HAP-1 (cell line): ENCODE data around the gene RPL6.
"Not testable (repeated sequence)": the region's sequence is repeated elsewhere in the genome, so short reads cannot be mapped to it uniquely, and the experiment has no call there.

Experiments used
- DNase-seq, 2 experiments: peaks; one replicate each; pipeline ENCODE4 v3.0.0-alpha.2; 2016 to 2020; ENCODE audit warnings: low spot score in 2 of 2
- H3K27me3 ChIP-seq: fragments of 250-450 bp; sonication (Bioruptor Pico); 2 replicates; pipeline ENCODE4 v1.5.1; 2020; ENCODE audit warnings: low read depth, mild to moderate bottlenecking, moderate library complexity
- H3K36me3 ChIP-seq: fragments of 250-450 bp; sonication (Bioruptor Pico); replicated peaks from 2 replicates; pipeline ENCODE4 v1.5.1; 2020; ENCODE audit warnings: mild to moderate bottlenecking
- H3K4me1 ChIP-seq: fragments of 250-450 bp; sonication (Bioruptor Pico); 2 replicates; pipeline ENCODE4 v1.5.1; 2020; ENCODE audit warnings: mild to moderate bottlenecking
- H3K4me3 ChIP-seq: fragments of 250-450 bp; sonication (Bioruptor Pico); 2 replicates; pipeline ENCODE4 v1.5.1; 2020; ENCODE audit warnings: mild to moderate bottlenecking, moderate library complexity
- H3K9me3 ChIP-seq: fragments of 250-450 bp; sonication (Bioruptor Pico); 2 replicates; pipeline ENCODE4 v1.5.1; 2020; ENCODE audit warnings: mild to moderate bottlenecking, moderate library complexity
- in situ Hi-C: fragments of 300-500 bp; cut with MboI; formaldehyde crosslinking; loops from 3 replicates; pipeline ENCODE4 v1.14.3; 2020; ENCODE audit warnings: low sequenced_read_pairs, inconsistent platforms, mixed read lengths

RPL6 gene

GRCh38 chr12:112431965-112432364, 22.6 kb upstream of the RPL6 start:
- H3K4me1 ChIP-seq, result no peaks in the 10 kb centered on the region
- H3K4me3 ChIP-seq, result no peak overlapping the region
- no peaks in the 10 kb centered on the region for H3K9me3 ChIP-seq
- no peak for DNase-seq
- in situ Hi-C loops, result no loop called here
- no peaks in the 10 kb centered on the region for H3K27me3 ChIP-seq
- 0 out of 2 replicates have a peak, but pooled peaks cover 3% of the 10 kb centered on the region for H3K36me3 ChIP-seq

- Histone ChIP-seq H3K36me3 (0 out of 2 replicates have a peak, but pooled peaks cover 4% of the 10 kb centered on the region), H3K4me3 (no peak overlapping the region), H3K9me3 (no peaks in the 10 kb centered on the region), H3K4me1 (no peaks in the 10 kb centered on the region), H3K27me3 (no peaks in the 10 kb centered on the region)
- in situ Hi-C loops, result no loop called here
- DNase-seq, result no peak
Measured at GRCh38 chr12:112430929-112431328, 21.5 kb upstream of the RPL6 start.

- Histone ChIP-seq H3K27me3 (no peaks in the 10 kb centered on the region), H3K36me3 (0 out of 2 replicates have a peak, but pooled peaks cover 6% of the 10 kb centered on the region), H3K9me3 (no peaks in the 10 kb centered on the region), H3K4me1 (no peaks in the 10 kb centered on the region), H3K4me3 (no peak overlapping the region)
- in situ Hi-C loops, result no loop called here
- no peak for DNase-seq
Measured at GRCh38 chr12:112427760-112428159, 18.4 kb upstream of the RPL6 start.

- no peaks in the 10 kb centered on the region for H3K9me3 ChIP-seq
- no peaks in the 10 kb centered on the region for H3K27me3 ChIP-seq
- DNase-seq, result no peak
- H3K4me1 ChIP-seq, result peaks cover 5% of the 10 kb centered on the region
- in situ Hi-C loops, result no loop called here
- H3K4me3 ChIP-seq, result no peak overlapping the region
- H3K36me3 ChIP-seq, result peaks cover 6% of the 10 kb centered on the region; the same call in 1 of the 2 replicates
Measured at GRCh38 chr12:112425582-112426382, 16.4 kb upstream of the RPL6 start.

GRCh38 chr12:112424126-112424525, 14.7 kb upstream of the RPL6 start:
- DNase-seq, result no peak
- peaks cover 8% of the 10 kb centered on the region for H3K36me3 ChIP-seq
- in situ Hi-C loops, result no loop called here
- peaks cover 12% of the 10 kb centered on the region for H3K4me1 ChIP-seq
- no peak overlapping the region for H3K4me3 ChIP-seq
- no peaks in the 10 kb centered on the region for H3K27me3 ChIP-seq
- H3K9me3 ChIP-seq, result no peaks in the 10 kb centered on the region

- peaks cover 7% of the 10 kb centered on the region for H3K36me3 ChIP-seq
- peaks cover 17% of the 10 kb centered on the region for H3K4me1 ChIP-seq
- in situ Hi-C loops, result no loop called here
- H3K9me3 ChIP-seq, result no peaks in the 10 kb centered on the region
- H3K4me3 ChIP-seq, result no peak overlapping the region
- no peaks in the 10 kb centered on the region for H3K27me3 ChIP-seq
- no peak for DNase-seq
Measured at GRCh38 chr12:112422531-112422930, 13.1 kb upstream of the RPL6 start.

GRCh38 chr12:112421363-112421762, 12.0 kb upstream of the RPL6 start:
- in situ Hi-C loops, result no loop called here
- Histone ChIP-seq H3K9me3 (no peaks in the 10 kb centered on the region), H3K27me3 (no peaks in the 10 kb centered on the region), H3K36me3 (peaks cover 7% of the 10 kb centered on the region), H3K4me3 (no peak overlapping the region), H3K4me1 (peaks cover 17% of the 10 kb centered on the region)
- no peak for DNase-seq

GRCh38 chr12:112420740-112421139, 11.3 kb upstream of the RPL6 start:
- no peak overlapping the region for H3K4me3 ChIP-seq
- DNase-seq, result peak; percentile 25 to 29
- H3K36me3 ChIP-seq, result peaks cover 4% of the 10 kb centered on the region
- no peaks in the 10 kb centered on the region for H3K9me3 ChIP-seq
- in situ Hi-C loops, result no loop called here
- no peaks in the 10 kb centered on the region for H3K27me3 ChIP-seq
- peaks cover 17% of the 10 kb centered on the region for H3K4me1 ChIP-seq

- Histone ChIP-seq H3K4me3 (peak overlapping the region; percentile 78), H3K36me3 (peaks cover 4% of the 10 kb centered on the region), H3K9me3 (no peaks in the 10 kb centered on the region), H3K27me3 (no peaks in the 10 kb centered on the region), H3K4me1 (peaks cover 17% of the 10 kb centered on the region)
- DNase-seq, result peak in 1 of 2 experiments; percentile 57
- in situ Hi-C loops, result no loop called here
Measured at GRCh38 chr12:112419297-112420133, 10.1 kb upstream of the RPL6 start.

GRCh38 chr12:112418608-112419296, 9.3 kb upstream of the RPL6 start, which contains the start of gene PTPN11:
Gene PTPN11 (plus strand): TSS chr12:112418947. CDS start chr12:112419112, 165 bp downstream.
- in situ Hi-C loops, result no loop called here
- Histone ChIP-seq H3K9me3 (no peaks in the 10 kb centered on the region), H3K36me3 (peaks cover 4% of the 10 kb centered on the region), H3K4me3 (peak within 1 kb of the TSS; percentile 78), H3K4me1 (peaks cover 17% of the 10 kb centered on the region), H3K27me3 (no peaks in the 10 kb centered on the region)
- peak; percentile 70 to 91 for DNase-seq

- in situ Hi-C loops, result no loop called here
- H3K4me3 ChIP-seq, result peak overlapping the region; percentile 78
- H3K27me3 ChIP-seq, result no peaks in the 10 kb centered on the region
- peaks cover 17% of the 10 kb centered on the region for H3K4me1 ChIP-seq
- H3K36me3 ChIP-seq, result peaks cover 4% of the 10 kb centered on the region
- H3K9me3 ChIP-seq, result no peaks in the 10 kb centered on the region
- peak in 1 of 2 experiments; percentile 16 for DNase-seq
Measured at GRCh38 chr12:112418273-112418607, 8.8 kb upstream of the RPL6 start.

- H3K27me3 ChIP-seq, H3K4me3 ChIP-seq, H3K4me1 ChIP-seq, H3K36me3 ChIP-seq, in situ Hi-C loops, H3K9me3 ChIP-seq, DNase-seq: not testable (repeated sequence)
Measured at GRCh38 chr12:112415457-112415856, 6.1 kb upstream of the RPL6 start.

- Histone ChIP-seq H3K9me3 (no peaks in the 10 kb centered on the region), H3K4me1 (peaks cover 4% of the 10 kb centered on the region; the same call in 1 of the 2 replicates), H3K27me3 (no peaks in the 10 kb centered on the region), H3K4me3 (no peak overlapping the region), H3K36me3 (peaks cover 3% of the 10 kb centered on the region)
- in situ Hi-C loops, result no loop called here
- DNase-seq, result no peak
Measured at GRCh38 chr12:112413855-112414625, 4.6 kb upstream of the RPL6 start.
